Activated T-helper 1 cell treated with Interleukin-2 at 50 U/mL for 16 hours (primary cell): ENCODE data around the gene DDX11.
"Not testable (repeated sequence)": the region's sequence is repeated elsewhere in the genome, so short reads cannot be mapped to it uniquely, and the experiment has no call there.

Source experiments
- DNase-seq: peaks from one replicate; pipeline ENCODE4 v3.0.0-alpha.2; 2020; ENCODE audit warnings: low read depth

The DDX11 gene

GRCh38 chr12:31073527-31074332 is at the start of gene DDX11:
TSS of gene DDX11 (plus strand) at chr12:31073860. CDS start at chr12:31078394, 4,534 bp downstream.
- peak; percentile 89 for DNase-seq

GRCh38 chr12:31026202-31026601 is 47.5 kb upstream of the DDX11 start:
- no peak for DNase-seq

- not testable (repeated sequence) for DNase-seq
Observed at GRCh38 chr12:31027006-31027405, 46.7 kb upstream of the DDX11 start.

- DNase-seq: no peak
Observed at GRCh38 chr12:31029468-31029867, 44.2 kb upstream of the DDX11 start.

GRCh38 chr12:31029916-31030562 is 43.6 kb upstream of the DDX11 start:
- DNase-seq: no peak

- DNase-seq: no peak
Observed at GRCh38 chr12:31031951-31032335, 41.7 kb upstream of the DDX11 start.

GRCh38 chr12:31033146-31033545 is 40.5 kb upstream of the DDX11 start:
- no peak for DNase-seq

- DNase-seq: no peak
Observed at GRCh38 chr12:31033681-31034080, 40.0 kb upstream of the DDX11 start.

- no peak for DNase-seq
Observed at GRCh38 chr12:31034372-31034771, 39.3 kb upstream of the DDX11 start.

- DNase-seq: no peak
Observed at GRCh38 chr12:31035226-31035625, 38.4 kb upstream of the DDX11 start.

GRCh38 chr12:31035967-31036665 is 37.5 kb upstream of the DDX11 start:
- no peak for DNase-seq

- DNase-seq: no peak
Observed at GRCh38 chr12:31037028-31037427, 36.6 kb upstream of the DDX11 start.

- no peak for DNase-seq
Observed at GRCh38 chr12:31037931-31038330, 35.7 kb upstream of the DDX11 start.

- DNase-seq: no peak
Observed at GRCh38 chr12:31041033-31041564, 32.6 kb upstream of the DDX11 start.

- DNase-seq: not testable (repeated sequence)
Observed at GRCh38 chr12:31050143-31050542, 23.5 kb upstream of the DDX11 start.

GRCh38 chr12:31050548-31050947 is 23.1 kb upstream of the DDX11 start:
- DNase-seq: not testable (repeated sequence)

- not testable (repeated sequence) for DNase-seq
Observed at GRCh38 chr12:31051692-31052091, 22.0 kb upstream of the DDX11 start.

GRCh38 chr12:31052121-31052520 is 21.5 kb upstream of the DDX11 start:
- DNase-seq: not testable (repeated sequence)

- not testable (repeated sequence) for DNase-seq
Observed at GRCh38 chr12:31052666-31053439, 20.8 kb upstream of the DDX11 start.

- DNase-seq: not testable (repeated sequence)
Observed at GRCh38 chr12:31053944-31054343, 19.7 kb upstream of the DDX11 start.

- DNase-seq: no peak
Observed at GRCh38 chr12:31057671-31058070, 16.0 kb upstream of the DDX11 start.

- not testable (repeated sequence) for DNase-seq
Observed at GRCh38 chr12:31066196-31066595, 7.5 kb upstream of the DDX11 start.
